AG08395 (cell line): Measurements from ENCODE around the gene GUCD1.

Source experiments
- DNase-seq: peaks from one replicate; pipeline ENCODE4 v3.0.0; 2012; ENCODE audit warnings: mixed read lengths, low spot score

Gene GUCD1

GRCh38 chr22:24526191-24526590, 28.7 kb downstream of the GUCD1 start:
- DNase-seq = no peak

DNA sequence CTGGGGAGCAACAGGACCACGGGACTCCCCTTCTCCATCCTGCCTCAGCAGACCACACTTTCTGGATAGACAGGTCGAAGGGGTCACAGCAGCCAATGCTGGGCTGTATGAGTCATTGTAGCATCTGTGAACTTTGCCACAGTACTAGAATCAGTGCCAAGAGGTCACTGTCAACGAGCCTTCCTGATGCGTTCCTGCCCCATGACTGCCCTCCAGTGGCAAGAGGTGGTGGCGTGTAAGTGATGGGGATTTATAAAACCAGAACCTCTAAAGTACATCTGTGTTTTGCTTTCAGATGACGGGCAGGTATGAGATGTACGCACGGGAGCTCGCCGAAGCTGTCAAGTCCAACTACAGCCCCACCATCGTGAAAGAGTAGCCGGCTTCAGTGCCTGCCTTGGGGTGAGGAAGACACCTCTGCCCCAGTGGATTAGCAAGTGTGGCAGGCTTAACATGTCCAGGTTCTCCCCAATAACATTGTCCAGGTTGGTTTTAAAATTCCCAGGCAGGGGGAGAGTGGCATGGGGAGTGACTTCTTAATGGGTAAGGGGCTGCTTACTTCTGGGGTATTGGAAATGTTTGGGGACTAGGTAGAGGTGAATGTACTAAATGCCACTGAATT, 29.4 kb downstream of the GUCD1 start:
- DNase-seq = peak; percentile 88

DNA sequence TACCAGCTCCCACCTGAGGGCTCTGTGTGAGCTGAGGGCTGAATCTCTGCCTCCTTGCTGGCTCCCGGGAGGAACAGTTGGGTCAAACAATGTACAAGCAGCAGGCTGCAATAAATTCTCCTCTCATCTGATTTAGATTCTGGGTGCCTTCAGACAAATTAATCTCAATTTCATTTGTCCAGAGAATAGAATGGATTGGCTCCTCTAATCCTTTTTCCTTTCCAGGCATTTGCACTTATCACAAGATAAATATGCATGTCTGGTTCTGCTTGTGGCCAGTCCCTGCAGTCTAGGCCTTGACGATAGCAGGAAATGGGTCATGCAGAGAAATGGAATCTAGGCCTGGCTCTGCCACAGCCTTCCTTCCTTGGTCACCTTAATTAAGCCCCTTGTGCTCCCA, 31.1 kb downstream of the GUCD1 start:
- peak; percentile 62 for DNase-seq

- peak; percentile 43 for DNase-seq
Observed at GRCh38 chr22:24521791-24522245, 33.1 kb downstream of the GUCD1 start.

DNA sequence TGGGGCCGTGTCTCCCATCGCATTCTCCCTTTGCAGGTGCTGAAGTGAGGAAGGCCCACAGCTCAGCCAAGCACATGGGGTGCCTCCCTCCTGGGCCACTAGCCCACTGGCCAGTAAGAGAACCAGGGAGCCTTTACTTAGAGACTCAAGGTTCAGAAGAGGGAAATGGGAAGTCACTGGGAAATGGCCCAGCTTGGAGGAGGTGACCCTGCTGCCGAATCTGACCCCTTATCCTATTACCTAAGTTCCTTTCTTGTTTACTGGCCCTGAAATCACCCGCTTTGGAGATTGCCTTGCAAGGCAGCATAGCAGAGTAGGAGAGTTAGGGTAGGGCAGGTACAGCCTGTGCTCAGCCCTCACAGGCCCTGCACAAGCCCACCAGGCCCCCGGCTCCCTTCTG, 35.4 kb downstream of the GUCD1 start:
- DNase-seq = no peak

- DNase-seq = no peak
Observed at GRCh38 chr22:24518771-24519485, 36.0 kb downstream of the GUCD1 start.

- no peak for DNase-seq
Observed at GRCh38 chr22:24518228-24518627, 36.7 kb downstream of the GUCD1 start.

DNA sequence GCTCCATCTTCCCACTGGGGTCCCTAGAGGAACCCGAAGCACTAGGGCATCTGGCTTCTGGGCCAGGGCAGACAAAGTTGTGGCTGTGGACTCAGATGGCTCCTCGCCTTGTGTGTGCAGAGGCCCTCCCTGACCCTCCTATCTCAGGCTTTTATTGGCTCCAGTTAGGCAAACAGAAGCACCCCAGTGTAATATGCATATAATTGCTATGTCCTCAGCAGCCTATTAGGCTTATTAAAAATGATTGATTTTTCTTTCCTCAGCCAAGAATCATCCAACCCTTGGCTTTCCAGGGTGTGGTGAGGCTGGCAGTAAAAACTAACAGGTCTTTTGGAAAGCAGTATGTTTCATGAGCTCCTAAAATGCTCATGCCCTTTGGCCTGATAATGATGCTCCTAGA, 37.5 kb downstream of the GUCD1 start:
- DNase-seq = no peak

GRCh38 chr22:24516301-24516737, 38.6 kb downstream of the GUCD1 start:
- DNase-seq = peak; percentile 91

DNA sequence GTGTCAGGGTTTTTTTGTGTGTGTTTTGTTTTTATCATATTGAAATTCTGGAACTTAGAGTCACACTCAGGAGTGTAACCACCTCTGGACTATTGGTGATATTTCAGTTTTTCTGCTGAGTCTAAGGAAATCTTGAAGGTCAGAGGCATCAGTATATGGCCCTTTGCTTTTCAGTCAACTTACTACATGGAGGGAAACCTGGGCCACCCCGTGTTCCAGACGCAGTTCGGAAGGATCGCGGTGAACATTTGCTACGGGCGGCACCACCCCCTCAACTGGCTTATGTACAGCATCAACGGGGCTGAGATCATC, 40.0 kb downstream of the GUCD1 start:
- DNase-seq = no peak

GRCh38 chr22:24514241-24515026, 40.5 kb downstream of the GUCD1 start:
- DNase-seq = no peak

DNA sequence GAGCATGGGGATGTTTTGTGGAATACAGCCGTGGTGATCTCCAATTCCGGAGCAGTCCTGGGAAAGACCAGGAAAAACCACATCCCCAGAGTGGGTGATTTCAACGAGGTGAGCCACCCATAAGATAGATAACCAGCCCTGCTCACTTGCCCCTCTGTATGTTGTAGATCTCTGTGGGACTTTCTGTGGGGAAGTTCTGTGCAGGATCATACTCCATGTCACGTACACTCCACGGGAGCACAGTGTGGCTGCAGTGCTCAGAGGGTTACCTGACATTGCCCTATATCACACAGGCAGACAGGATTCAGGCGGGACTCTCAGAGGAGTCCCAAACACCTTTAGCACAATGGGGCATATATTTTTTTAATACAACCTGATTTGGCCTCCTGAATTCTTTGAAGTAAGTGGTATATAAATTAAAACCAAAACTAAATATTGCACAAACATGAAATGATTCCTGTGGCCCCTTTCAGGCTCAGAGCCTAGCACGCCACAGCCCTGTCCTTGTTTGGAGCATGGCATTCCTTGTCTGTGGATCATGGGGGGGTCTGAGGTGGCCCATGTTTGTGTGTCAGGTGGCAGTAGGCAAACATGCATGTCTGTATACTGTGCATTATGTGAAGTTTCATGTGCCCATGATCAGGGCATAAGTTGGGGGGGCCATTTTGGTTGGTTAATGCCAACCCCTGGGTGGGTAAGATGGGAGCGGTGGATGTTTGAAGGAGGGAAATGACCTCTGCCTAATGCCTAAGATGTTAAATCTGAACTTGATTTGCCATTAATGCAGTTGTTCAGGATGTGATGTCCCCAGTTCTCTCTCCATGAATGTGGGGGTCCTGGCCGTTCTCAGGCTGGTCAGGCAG, 41.3 kb downstream of the GUCD1 start:
- no peak for DNase-seq

GRCh38 chr22:24512043-24512442, 42.9 kb downstream of the GUCD1 start:
- no peak for DNase-seq

GRCh38 chr22:24510637-24511625, 44.0 kb downstream of the GUCD1 start:
- DNase-seq = peak; percentile 59

- DNase-seq = no peak
Observed at GRCh38 chr22:24507716-24508115, 47.2 kb downstream of the GUCD1 start.

GRCh38 chr22:24506802-24507438, 48.0 kb downstream of the GUCD1 start:
- DNase-seq = peak; percentile 31

GRCh38 chr22:24504956-24505736, 49.8 kb downstream of the GUCD1 start:
- no peak for DNase-seq

DNA sequence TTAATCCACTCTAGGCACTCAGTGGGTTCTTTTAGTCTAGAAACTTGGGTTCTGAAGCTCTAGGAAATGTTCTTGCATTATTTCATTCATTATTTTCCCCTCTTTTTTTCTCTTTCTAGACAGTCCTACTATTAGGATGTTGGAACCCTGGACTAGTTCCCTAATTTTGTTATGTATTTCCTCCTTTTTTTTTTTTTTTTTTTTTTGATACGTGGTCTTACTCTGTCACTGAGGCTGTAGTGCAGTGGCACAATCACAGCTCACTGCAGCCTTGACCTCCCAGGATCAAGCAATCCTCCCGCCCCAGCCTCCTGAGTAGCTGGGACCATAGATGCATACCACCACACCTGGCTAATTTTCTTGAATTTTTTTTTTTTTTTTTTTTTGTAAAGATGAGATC, 50.4 kb downstream of the GUCD1 start:
- DNase-seq = no peak

GRCh38 chr22:24503843-24504338, 51.0 kb downstream of the GUCD1 start:
- no peak for DNase-seq
